IPS DF 6.9 (cell line): ENCODE measurements around the gene PDZRN3.

Experiments
- DNase-seq: peaks from one replicate; pipeline ENCODE4 v3.0.0-alpha.2; 2013; ENCODE audit warnings: low read depth, low spot score
- H3K27ac ChIP-seq: one replicate; pipeline ENCODE4 v1.5.1; 2013; ENCODE audit warnings: low read length, control low read depth
- H3K27me3 ChIP-seq: 2 replicates; pipeline ENCODE4 v1.6.1; 2013; ENCODE audit warnings: mild to moderate bottlenecking, low read length; ENCODE audit not compliant: control insufficient read depth, insufficient read depth
- H3K36me3 ChIP-seq: 2 replicates; pipeline ENCODE4 v1.6.1; 2013; ENCODE audit warnings: low read length; ENCODE audit not compliant: control insufficient read depth, insufficient read depth
- H3K4me1 ChIP-seq: 2 replicates; pipeline ENCODE4 v1.6.1; 2013; ENCODE audit warnings: low read length; ENCODE audit not compliant: control insufficient read depth, insufficient read depth
- H3K4me3 ChIP-seq: 2 replicates; pipeline ENCODE4 v1.5.1; 2013; ENCODE audit warnings: mild to moderate bottlenecking, low read length
- H3K9me3 ChIP-seq: 2 replicates; pipeline ENCODE4 v1.6.1; 2013; ENCODE audit warnings: low read length, inconsistent platforms; ENCODE audit not compliant: control insufficient read depth, insufficient read depth
- WGBS: extraction: QIAGEN DNeasy Blood & Tissue Kit; methylation state at CpG from one replicate; pipeline ENCODE4 v1.1.7; 2013; ENCODE audit warnings: mixed read lengths, missing lambda C conversion rate; ENCODE audit not compliant: insufficient read length, insufficient coverage; 5-methylcytosine and 5-hydroxymethylcytosine counted together

Gene PDZRN3

GRCh38 chr3:73448761-73449301 lies 175.9 kb downstream of the PDZRN3 start:
- Histone ChIP-seq H3K36me3 (no peaks in the 10 kb centered on the region), H3K27ac (no peak overlapping the region), H3K4me3 (no peak overlapping the region), H3K9me3 (no peaks in the 10 kb centered on the region), H3K27me3 (no peaks in the 10 kb centered on the region), H3K4me1 (peaks cover 3% of the 10 kb centered on the region; the same call in 1 of the 2 replicates)
- DNase-seq = no peak
- no CpG with 5 or more reads among the region's 4 CpGs for WGBS

GRCh38 chr3:73448041-73448440 lies 176.7 kb downstream of the PDZRN3 start:
- H3K4me3 ChIP-seq = no peak overlapping the region
- H3K4me1 ChIP-seq = peaks cover 3% of the 10 kb centered on the region; the same call in 1 of the 2 replicates
- no peak overlapping the region for H3K27ac ChIP-seq
- no peaks in the 10 kb centered on the region for H3K36me3 ChIP-seq
- WGBS = no CpG with 5 or more reads among the region's 2 CpGs
- H3K27me3 ChIP-seq = no peaks in the 10 kb centered on the region
- no peak for DNase-seq
- H3K9me3 ChIP-seq = no peaks in the 10 kb centered on the region

GRCh38 chr3:73447111-73447510 lies 177.6 kb downstream of the PDZRN3 start:
- H3K27ac ChIP-seq = no peak overlapping the region
- DNase-seq = no peak
- no peaks in the 10 kb centered on the region for H3K36me3 ChIP-seq
- H3K4me3 ChIP-seq = no peak overlapping the region
- WGBS = no CpG with 5 or more reads among the region's 6 CpGs
- no peaks in the 10 kb centered on the region for H3K9me3 ChIP-seq
- H3K4me1 ChIP-seq = peaks cover 3% of the 10 kb centered on the region; the same call in 1 of the 2 replicates
- H3K27me3 ChIP-seq = no peaks in the 10 kb centered on the region

GRCh38 chr3:73446467-73447110 lies 178.2 kb downstream of the PDZRN3 start:
- no peaks in the 10 kb centered on the region for H3K9me3 ChIP-seq
- H3K36me3 ChIP-seq = no peaks in the 10 kb centered on the region
- no peak overlapping the region for H3K27ac ChIP-seq
- DNase-seq = no peak
- H3K27me3 ChIP-seq = no peaks in the 10 kb centered on the region
- no peak overlapping the region for H3K4me3 ChIP-seq
- WGBS = no CpG with 5 or more reads among the region's 10 CpGs
- peaks cover 1% of the 10 kb centered on the region; the same call in 1 of the 2 replicates for H3K4me1 ChIP-seq

GRCh38 chr3:73442886-73443285 lies 181.9 kb downstream of the PDZRN3 start:
- H3K9me3 ChIP-seq = no peaks in the 10 kb centered on the region
- H3K4me3 ChIP-seq = no peak overlapping the region
- H3K4me1 ChIP-seq = no peaks in the 10 kb centered on the region
- H3K27ac ChIP-seq = no peak overlapping the region
- no peak for DNase-seq
- H3K27me3 ChIP-seq = no peaks in the 10 kb centered on the region
- no CpG with 5 or more reads among the region's 7 CpGs for WGBS
- no peaks in the 10 kb centered on the region for H3K36me3 ChIP-seq

- Histone ChIP-seq H3K27ac (no peak overlapping the region), H3K9me3 (no peaks in the 10 kb centered on the region), H3K27me3 (no peaks in the 10 kb centered on the region), H3K4me3 (no peak overlapping the region), H3K36me3 (no peaks in the 10 kb centered on the region), H3K4me1 (no peaks in the 10 kb centered on the region)
- no peak for DNase-seq
- WGBS = no CpG with 5 or more reads among the region's 6 CpGs
These were observed 182.6 kb downstream of the PDZRN3 start for GRCh38 chr3:73442152-73442551.

GRCh38 chr3:73437828-73438227 lies 186.9 kb downstream of the PDZRN3 start:
- no peak overlapping the region for H3K27ac ChIP-seq
- no CpG with 5 or more reads among the region's 3 CpGs for WGBS
- H3K4me1 ChIP-seq = no peaks in the 10 kb centered on the region
- H3K4me3 ChIP-seq = no peak overlapping the region
- H3K27me3 ChIP-seq = no peaks in the 10 kb centered on the region
- H3K9me3 ChIP-seq = no peaks in the 10 kb centered on the region
- no peak for DNase-seq
- H3K36me3 ChIP-seq = no peaks in the 10 kb centered on the region

- Histone ChIP-seq H3K36me3 (no peaks in the 10 kb centered on the region), H3K9me3 (no peaks in the 10 kb centered on the region), H3K27ac (no peak overlapping the region), H3K4me1 (peaks cover 2% of the 10 kb centered on the region; the same call in 1 of the 2 replicates), H3K4me3 (no peak overlapping the region), H3K27me3 (no peaks in the 10 kb centered on the region)
- no CpG with 5 or more reads among the region's 11 CpGs for WGBS
- no peak for DNase-seq
These were observed 189.7 kb downstream of the PDZRN3 start for GRCh38 chr3:73435055-73435454.

GRCh38 chr3:73433687-73434086 lies 191.1 kb downstream of the PDZRN3 start:
- no peak for DNase-seq
- Histone ChIP-seq H3K27me3 (no peaks in the 10 kb centered on the region), H3K4me3 (no peak overlapping the region), H3K4me1 (peaks cover 2% of the 10 kb centered on the region; the same call in 1 of the 2 replicates), H3K27ac (no peak overlapping the region), H3K36me3 (no peaks in the 10 kb centered on the region), H3K9me3 (no peaks in the 10 kb centered on the region)
- WGBS = no CpG with 5 or more reads among the region's 14 CpGs

- no CpG with 5 or more reads among the region's 2 CpGs for WGBS
- Histone ChIP-seq H3K27me3 (no peaks in the 10 kb centered on the region), H3K9me3 (no peaks in the 10 kb centered on the region), H3K4me1 (peaks cover 2% of the 10 kb centered on the region; the same call in 1 of the 2 replicates), H3K4me3 (no peak overlapping the region), H3K36me3 (no peaks in the 10 kb centered on the region), H3K27ac (no peak overlapping the region)
- no peak for DNase-seq
These were observed 191.7 kb downstream of the PDZRN3 start for GRCh38 chr3:73433079-73433478.

- Histone ChIP-seq H3K27ac (no peak overlapping the region), H3K4me1 (peaks cover 2% of the 10 kb centered on the region; the same call in 1 of the 2 replicates), H3K4me3 (no peak overlapping the region), H3K9me3 (no peaks in the 10 kb centered on the region), H3K36me3 (no peaks in the 10 kb centered on the region), H3K27me3 (no peaks in the 10 kb centered on the region)
- no peak for DNase-seq
- WGBS = no CpG with 5 or more reads among the region's 1 CpG
These were observed 192.1 kb downstream of the PDZRN3 start for GRCh38 chr3:73432706-73433032.
